Measurements from ENCODE around the gene KRT74. TPM values are rescaled to one million over a fixed set of nuclear protein-coding genes. Genes with fewer than 3 reads are reported as not detected.
A peak's percentile ranks its signal among the peaks of the same experiment; 100 is the strongest.

The KRT74 gene
- total and polyA plus RNA-seq, 2 donors from 2014 or later, result not detected

DNA sequence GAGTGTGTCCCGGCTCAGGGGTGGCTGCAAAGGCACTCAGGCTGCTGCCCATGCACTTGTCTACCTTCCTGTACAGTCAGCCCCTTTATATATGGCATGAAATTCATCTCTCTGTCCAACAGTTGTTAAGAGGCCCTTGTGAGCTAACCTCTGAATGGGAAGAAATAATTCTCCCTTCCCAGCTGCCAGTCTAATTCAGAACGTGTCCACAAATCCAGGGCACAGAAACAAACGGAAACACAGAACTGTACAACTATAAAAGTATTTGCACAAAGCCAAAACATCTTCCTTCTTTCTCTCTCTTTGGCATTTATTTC lies 54.3 kb downstream of the KRT74 start:
- TF ChIP-seq, protein P1, sequence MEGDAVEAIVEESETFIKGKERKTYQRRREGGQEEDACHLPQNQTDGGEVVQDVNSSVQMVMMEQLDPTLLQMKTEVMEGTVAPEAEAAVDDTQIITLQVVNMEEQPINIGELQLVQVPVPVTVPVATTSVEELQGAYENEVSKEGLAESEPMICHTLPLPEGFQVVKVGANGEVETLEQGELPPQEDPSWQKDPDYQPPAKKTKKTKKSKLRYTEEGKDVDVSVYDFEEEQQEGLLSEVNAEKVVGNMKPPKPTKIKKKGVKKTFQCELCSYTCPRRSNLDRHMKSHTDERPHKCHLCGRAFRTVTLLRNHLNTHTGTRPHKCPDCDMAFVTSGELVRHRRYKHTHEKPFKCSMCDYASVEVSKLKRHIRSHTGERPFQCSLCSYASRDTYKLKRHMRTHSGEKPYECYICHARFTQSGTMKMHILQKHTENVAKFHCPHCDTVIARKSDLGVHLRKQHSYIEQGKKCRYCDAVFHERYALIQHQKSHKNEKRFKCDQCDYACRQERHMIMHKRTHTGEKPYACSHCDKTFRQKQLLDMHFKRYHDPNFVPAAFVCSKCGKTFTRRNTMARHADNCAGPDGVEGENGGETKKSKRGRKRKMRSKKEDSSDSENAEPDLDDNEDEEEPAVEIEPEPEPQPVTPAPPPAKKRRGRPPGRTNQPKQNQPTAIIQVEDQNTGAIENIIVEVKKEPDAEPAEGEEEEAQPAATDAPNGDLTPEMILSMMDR (IDR thresholded peaks at IDR 0.05; ENCODE audit: borderline replicate concordance, extremely low read depth, insufficient read depth), result no peak
- H3K9me3 ChIP-seq (ENCODE audit: control insufficient read depth in 2 of 3, insufficient read depth in 1 of 3, low read length in 3 of 3), result no peaks in the 10 kb centered on the region
- H3K4me3 ChIP-seq (ENCODE audit: low read length in 3 of 3), result no peak overlapping the region
- H3K27ac ChIP-seq (ENCODE audit: low read depth in 2 of 2, low read length in 2 of 2), result no peak overlapping the region
- no peaks in the 10 kb centered on the region for H3K27me3 ChIP-seq (ENCODE audit: control insufficient read depth, insufficient read depth, low read length)
- no peaks in the 10 kb centered on the region for H3K36me3 ChIP-seq (ENCODE audit: control insufficient read depth in 2 of 3, insufficient read depth in 3 of 3, low read length in 3 of 3)
- FAIRE-seq (no peak), DNase-seq (no peak)
- H3K4me1 ChIP-seq (ENCODE audit: control insufficient read depth in 2 of 3, insufficient read depth in 2 of 3, low read depth in 1 of 3, low read length in 3 of 3), result no peaks in the 10 kb centered on the region
- intact Hi-C loops (cut with DNase I), result no loop called here
- no peak overlapping the region for H3K9ac ChIP-seq (ENCODE audit: low read length in 3 of 3)

DNA sequence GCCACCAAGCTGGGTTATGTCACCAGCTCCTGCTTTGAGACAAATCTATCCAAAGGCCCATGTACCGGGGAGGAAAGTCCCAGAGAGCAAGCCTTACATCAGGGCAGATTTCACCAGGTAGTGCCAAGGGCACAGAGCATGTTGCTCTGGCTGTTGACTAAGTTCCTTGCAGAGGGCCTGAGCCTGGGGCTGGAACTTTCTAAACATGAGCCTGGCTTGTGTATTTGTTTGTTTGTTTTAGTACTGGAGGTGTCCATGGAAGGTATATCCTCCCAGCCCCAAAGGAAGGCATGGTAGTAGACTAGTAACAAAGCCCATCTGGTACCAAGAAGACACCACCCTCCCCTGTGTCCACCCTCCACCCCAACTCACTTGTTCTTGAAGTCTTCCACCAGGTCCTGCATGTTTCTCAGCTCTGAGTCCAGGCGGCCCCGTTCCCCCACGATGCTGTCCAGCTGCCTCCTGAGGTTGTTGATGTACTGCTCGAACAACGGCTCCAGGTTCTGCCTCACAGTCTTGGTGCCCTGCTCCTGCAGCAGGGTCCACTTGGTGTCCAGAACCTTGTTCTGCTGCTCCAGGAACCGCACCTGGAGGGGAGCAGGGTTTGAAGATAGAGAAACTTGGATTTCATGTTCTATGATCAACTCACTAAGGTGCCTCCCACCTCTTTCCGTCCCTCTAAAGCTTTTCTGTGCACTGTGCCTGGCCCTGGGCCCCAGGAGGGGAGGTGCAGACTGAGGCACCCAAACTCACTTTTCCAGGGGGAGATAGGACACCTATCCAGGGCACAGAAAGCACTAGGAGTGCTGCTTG lies 54.9 kb downstream of the KRT74 start:
- FAIRE-seq (no peak), DNase-seq (no peak)
- TF ChIP-seq, protein P1 (IDR thresholded peaks at IDR 0.05; ENCODE audit: borderline replicate concordance, extremely low read depth, insufficient read depth), result no peak
- Histone ChIP-seq H3K4me3 (ENCODE audit: low read length in 3 of 3) (no peak overlapping the region), H3K36me3 (ENCODE audit: control insufficient read depth in 2 of 3, insufficient read depth in 3 of 3, low read length in 3 of 3) (no peaks in the 10 kb centered on the region), H3K9ac (ENCODE audit: low read length in 3 of 3) (no peak overlapping the region), H3K4me1 (ENCODE audit: control insufficient read depth in 2 of 3, insufficient read depth in 2 of 3, low read depth in 1 of 3, low read length in 3 of 3) (no peaks in the 10 kb centered on the region), H3K27me3 (ENCODE audit: control insufficient read depth, insufficient read depth, low read length) (no peaks in the 10 kb centered on the region), H3K27ac (ENCODE audit: low read depth in 2 of 2, low read length in 2 of 2) (no peak overlapping the region), H3K9me3 (ENCODE audit: control insufficient read depth in 2 of 3, insufficient read depth in 1 of 3, low read length in 3 of 3) (no peaks in the 10 kb centered on the region)
- intact Hi-C loops (cut with DNase I), result no loop called here

DNA sequence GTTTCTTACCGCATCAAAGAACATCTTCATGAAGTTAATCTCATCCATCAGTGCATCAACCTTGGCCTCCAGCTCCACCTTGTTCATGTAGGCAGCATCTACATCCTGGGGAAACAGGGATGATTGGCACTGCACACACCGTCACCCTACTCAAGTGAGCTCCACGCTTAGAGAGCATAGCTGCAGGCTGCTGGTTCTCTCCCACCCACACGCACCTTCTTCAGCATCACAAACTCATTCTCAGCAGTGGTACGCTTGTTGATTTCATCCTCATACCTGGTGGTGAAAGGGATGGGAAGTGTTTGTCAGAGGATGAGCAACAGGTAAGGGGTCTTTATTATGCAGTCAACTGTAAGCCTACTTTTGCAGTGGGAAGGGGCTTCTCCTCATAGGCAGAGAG lies 55.8 kb downstream of the KRT74 start:
- intact Hi-C loops (cut with DNase I), result no loop called here
- FAIRE-seq (no peak), DNase-seq (peak in 1 of 5 donors; percentile 5)
- Histone ChIP-seq H3K4me1 (ENCODE audit: control insufficient read depth in 2 of 3, insufficient read depth in 2 of 3, low read depth in 1 of 3, low read length in 3 of 3) (no peaks in the 10 kb centered on the region), H3K27me3 (ENCODE audit: control insufficient read depth, insufficient read depth, low read length) (no peaks in the 10 kb centered on the region), H3K9ac (ENCODE audit: low read length in 3 of 3) (no peak overlapping the region), H3K9me3 (ENCODE audit: control insufficient read depth in 2 of 3, insufficient read depth in 1 of 3, low read length in 3 of 3) (no peaks in the 10 kb centered on the region), H3K36me3 (ENCODE audit: control insufficient read depth in 2 of 3, insufficient read depth in 3 of 3, low read length in 3 of 3) (no peaks in the 10 kb centered on the region), H3K4me3 (ENCODE audit: low read length in 3 of 3) (no peak overlapping the region), H3K27ac (ENCODE audit: low read depth in 2 of 2, low read length in 2 of 2) (no peak overlapping the region)
- TF ChIP-seq, protein P1 (IDR thresholded peaks at IDR 0.05; ENCODE audit: borderline replicate concordance, extremely low read depth, insufficient read depth), result no peak
